HepG2 (cell line): ENCODE results near the gene HAP1. TPM values are rescaled to one million over a fixed set of nuclear protein-coding genes. Genes with fewer than 3 reads are reported as not detected.

Experiments
- ARHGAP35 ChIP-seq: sonication (generic); formaldehyde crosslinking; IDR thresholded peaks from 2 replicates; pipeline ENCODE4 v1.9.0; 2022; ENCODE audit warnings: mild to moderate bottlenecking, inconsistent platforms, moderate library complexity, missing genetic modification reagents, borderline replicate concordance
- ELF1 ChIP-seq: sonication (generic); formaldehyde crosslinking; IDR thresholded peaks from 2 replicates; pipeline ENCODE4 v1.4.0; 2020; ENCODE audit warnings: missing genetic modification reagents
- ELF4 ChIP-seq: sonication (generic); formaldehyde crosslinking; IDR thresholded peaks from 2 replicates; pipeline ENCODE4 v1.5.0; 2020; ENCODE audit warnings: missing genetic modification reagents, mild to moderate bottlenecking, moderate library complexity, borderline replicate concordance
- GTF3A ChIP-seq: sonication (generic); formaldehyde crosslinking; conservative IDR thresholded peaks from 2 replicates; pipeline ENCODE4 v1.4.0; 2020; ENCODE audit warnings: mild to moderate bottlenecking, missing genetic modification reagents
- KLF15 ChIP-seq: sonication (generic); formaldehyde crosslinking; IDR thresholded peaks from 2 replicates; pipeline ENCODE4 v1.8.1; 2023; ENCODE audit warnings: borderline replicate concordance, mild to moderate bottlenecking, inconsistent platforms, missing genetic modification reagents, mixed read lengths
- KLF6 ChIP-seq: IDR thresholded peaks from 2 replicates; pipeline ENCODE4 v1.8.0; 2016; ENCODE audit warnings: missing biosample characterization, missing genetic modification reagents
- MAZ ChIP-seq, 2 experiments: sonication (generic) in 1 of 2; formaldehyde crosslinking in 1 of 2; IDR thresholded peaks; 2 replicates each; pipeline versions ENCODE4 v1.5.0 to v1.6.1; 2012 to 2020; ENCODE audit warnings: low read depth in 2 of 2, mild to moderate bottlenecking in 2 of 2, borderline replicate concordance in 1 of 2, improper control_type of control experiment in 1 of 2, low read length in 1 of 2, missing genetic modification reagents in 1 of 2, moderate library complexity in 1 of 2
- POLR2G ChIP-seq: fragments of 200-400 bp; formaldehyde crosslinking; IDR thresholded peaks from 2 replicates; pipeline ENCODE4 v1.6.1; 2018; ENCODE audit warnings: mild to moderate bottlenecking, low read depth, low read length, moderate library complexity
- SKI ChIP-seq: fragments of 450-650 bp; IDR thresholded peaks from one replicate; pipeline ENCODE4 v1.6.1; 2018; ENCODE audit warnings: mild to moderate bottlenecking; ENCODE audit not compliant: partially characterized antibody
- SRSF1 ChIP-seq: fragments of 200-400 bp; formaldehyde crosslinking; optimal IDR thresholded peaks from 2 replicates; pipeline ENCODE3; 2017; ENCODE audit warnings: mild to moderate bottlenecking, low read depth, low read length, moderate library complexity
- TGIF2 ChIP-seq: IDR thresholded peaks from 2 replicates; pipeline ENCODE4 v1.6.1; 2016; ENCODE audit warnings: control low read depth, missing compliant biosample characterization
- U2AF1 ChIP-seq: fragments of 200-400 bp; formaldehyde crosslinking; optimal IDR thresholded peaks from 2 replicates; pipeline ENCODE3; 2017; ENCODE audit warnings: mild to moderate bottlenecking, low read depth, low read length
- ZBTB20 ChIP-seq: sonication (generic); formaldehyde crosslinking; IDR thresholded peaks from 2 replicates; pipeline ENCODE4 v1.8.1; 2023; ENCODE audit warnings: missing genetic modification reagents, low read depth, mild to moderate bottlenecking, borderline replicate concordance
- ZBTB42 ChIP-seq: sonication (generic); formaldehyde crosslinking; IDR thresholded peaks from 2 replicates; pipeline ENCODE4 v1.5.0; 2020; ENCODE audit warnings: mild to moderate bottlenecking, missing genetic modification reagents
- ZFX ChIP-seq: sonication (generic); formaldehyde crosslinking; IDR thresholded peaks from 2 replicates; pipeline ENCODE4 v1.4.0; 2020; ENCODE audit warnings: mild to moderate bottlenecking, low read depth, missing genetic modification reagents, moderate library complexity
- ZNF138 ChIP-seq: sonication (generic); formaldehyde crosslinking; IDR thresholded peaks from 2 replicates; pipeline ENCODE4 v1.5.0; 2020; ENCODE audit warnings: mild to moderate bottlenecking, low read depth, missing genetic modification reagents
- ZNF484 ChIP-seq: sonication (generic); formaldehyde crosslinking; IDR thresholded peaks from 2 replicates; pipeline ENCODE4 v1.5.1; 2020; ENCODE audit warnings: mild to moderate bottlenecking, low read depth, missing genetic modification reagents, borderline replicate concordance
- ZNF773 ChIP-seq: sonication (generic); formaldehyde crosslinking; IDR thresholded peaks from 2 replicates; pipeline ENCODE4 v1.4.0; 2020; ENCODE audit warnings: missing genetic modification reagents, borderline replicate concordance
- ZNF788 ChIP-seq: sonication (generic); formaldehyde crosslinking; IDR thresholded peaks from 2 replicates; pipeline ENCODE4 v1.5.0; 2020; ENCODE audit warnings: mild to moderate bottlenecking, missing genetic modification reagents, borderline replicate concordance
- ZNF879 ChIP-seq: sonication (generic); formaldehyde crosslinking; IDR thresholded peaks from 2 replicates; pipeline ENCODE4 v1.8.1; 2023; ENCODE audit warnings: missing genetic modification reagents
- polyA plus RNA-seq, 8 experiments: library from polyadenylated mRNA; depleted of rRNA in 3 of 8; stranded (reverse) in 7 of 8; unstranded in 1 of 8; fragments of >200 nt; fragmentation: Illumina TruSeq in 4 of 8; extraction: Trizol in 4 of 8; gene quantifications; 2 replicates each; pipeline versions ENCODE4 v1.2.1 to v1.2.3, GENCODE V29; 2011 to 2016; ENCODE audit warnings: low read depth in 4 of 8, missing spikeins in 1 of 8, mixed read lengths in 1 of 8; ENCODE audit not compliant: insufficient read depth in 1 of 8
- total RNA-seq, 5 experiments: library from RNA; depleted of rRNA; stranded (reverse); fragments of >200 nt; fragmentation: Illumina TruSeq; extraction: Trizol; gene quantifications; 2 replicates each; pipeline ENCODE4 v1.2.3, GENCODE V29; 2016; ENCODE audit warnings: low read depth in 1 of 5
- TF ChIP-seq, protein P1 (sequence below): sonication (generic); formaldehyde crosslinking; IDR thresholded peaks from 2 replicates; pipeline ENCODE4 v1.9.0; 2021; ENCODE audit warnings: missing genetic modification reagents, borderline replicate concordance
- TF ChIP-seq, protein P2 (sequence below): sonication (generic); formaldehyde crosslinking; IDR thresholded peaks from 2 replicates; pipeline ENCODE4 v1.4.0; 2020; ENCODE audit warnings: mild to moderate bottlenecking, missing genetic modification reagents
- TF ChIP-seq, protein P3 (sequence below): sonication (generic); formaldehyde crosslinking; IDR thresholded peaks from 2 replicates; pipeline ENCODE4 v1.5.1; 2020; ENCODE audit warnings: mild to moderate bottlenecking, moderate library complexity, missing genetic modification reagents
- TF ChIP-seq, protein P4 (sequence below): IDR thresholded peaks from 2 replicates; pipeline ENCODE4 v1.6.1; 2016; ENCODE audit warnings: control low read depth

The HAP1 gene
- total and polyA plus RNA-seq, 2 of the 13 experiments (the other 11 are each of a cell fraction or from before 2014, with no cell fraction given), result 0.07 TPM

DNA sequence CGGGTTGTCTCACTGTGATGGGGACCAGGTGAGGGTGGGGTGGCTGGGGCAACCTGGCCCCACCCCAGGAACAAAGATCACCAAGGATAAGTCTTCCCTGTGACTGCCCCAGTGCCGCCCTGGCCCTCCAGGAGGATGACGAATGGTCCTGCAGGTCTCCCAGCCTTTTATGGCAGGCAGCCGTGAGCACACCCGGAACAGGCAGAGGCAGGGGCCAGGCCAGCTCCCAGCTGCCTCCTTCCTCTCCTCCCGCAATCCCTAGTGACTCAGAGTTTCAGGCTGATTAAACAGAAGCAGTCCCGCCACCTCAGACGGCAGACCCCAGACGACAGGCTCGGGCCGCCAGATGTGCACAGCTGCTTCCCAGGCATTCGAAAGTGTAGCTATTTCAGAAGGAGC lies 38.7 kb upstream of the HAP1 start (continued):
- peak; percentile 17; the same call in 1 of the 2 replicates for TF ChIP-seq ZFX
- TF ChIP-seq ZNF484 (CRISPR knock-in tag), result no peak
- TF ChIP-seq ZNF138, result peak; percentile 42; the same call in 1 of the 2 replicates
- TF ChIP-seq GTF3A (CRISPR knock-in tag), result 0 out of 2 replicates have a peak, but pooled peaks have one; percentile 74
- TF ChIP-seq SRSF1, result no peak
- TF ChIP-seq POLR2G, result peak; percentile 66; the same call in 1 of the 2 replicates
- TF ChIP-seq, protein P1, sequence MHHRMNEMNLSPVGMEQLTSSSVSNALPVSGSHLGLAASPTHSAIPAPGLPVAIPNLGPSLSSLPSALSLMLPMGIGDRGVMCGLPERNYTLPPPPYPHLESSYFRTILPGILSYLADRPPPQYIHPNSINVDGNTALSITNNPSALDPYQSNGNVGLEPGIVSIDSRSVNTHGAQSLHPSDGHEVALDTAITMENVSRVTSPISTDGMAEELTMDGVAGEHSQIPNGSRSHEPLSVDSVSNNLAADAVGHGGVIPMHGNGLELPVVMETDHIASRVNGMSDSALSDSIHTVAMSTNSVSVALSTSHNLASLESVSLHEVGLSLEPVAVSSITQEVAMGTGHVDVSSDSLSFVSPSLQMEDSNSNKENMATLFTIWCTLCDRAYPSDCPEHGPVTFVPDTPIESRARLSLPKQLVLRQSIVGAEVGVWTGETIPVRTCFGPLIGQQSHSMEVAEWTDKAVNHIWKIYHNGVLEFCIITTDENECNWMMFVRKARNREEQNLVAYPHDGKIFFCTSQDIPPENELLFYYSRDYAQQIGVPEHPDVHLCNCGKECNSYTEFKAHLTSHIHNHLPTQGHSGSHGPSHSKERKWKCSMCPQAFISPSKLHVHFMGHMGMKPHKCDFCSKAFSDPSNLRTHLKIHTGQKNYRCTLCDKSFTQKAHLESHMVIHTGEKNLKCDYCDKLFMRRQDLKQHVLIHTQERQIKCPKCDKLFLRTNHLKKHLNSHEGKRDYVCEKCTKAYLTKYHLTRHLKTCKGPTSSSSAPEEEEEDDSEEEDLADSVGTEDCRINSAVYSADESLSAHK, result 0 out of 2 replicates have a peak, but pooled peaks have one; percentile 28
- TF ChIP-seq, protein P2, sequence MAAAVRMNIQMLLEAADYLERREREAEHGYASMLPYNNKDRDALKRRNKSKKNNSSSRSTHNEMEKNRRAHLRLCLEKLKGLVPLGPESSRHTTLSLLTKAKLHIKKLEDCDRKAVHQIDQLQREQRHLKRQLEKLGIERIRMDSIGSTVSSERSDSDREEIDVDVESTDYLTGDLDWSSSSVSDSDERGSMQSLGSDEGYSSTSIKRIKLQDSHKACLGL (CRISPR knock-in tag), result peak; percentile 18; the same call in 1 of the 2 replicates
- TF ChIP-seq ARHGAP35 (CRISPR knock-in tag), result peak; percentile 84; the same call in 1 of the 2 replicates
- no peak for TF ChIP-seq ZNF773 (CRISPR knock-in tag)
- peak; percentile 18; the same call in 1 of the 2 replicates for TF ChIP-seq ZNF788 (CRISPR knock-in tag)
- TF ChIP-seq, protein P3, sequence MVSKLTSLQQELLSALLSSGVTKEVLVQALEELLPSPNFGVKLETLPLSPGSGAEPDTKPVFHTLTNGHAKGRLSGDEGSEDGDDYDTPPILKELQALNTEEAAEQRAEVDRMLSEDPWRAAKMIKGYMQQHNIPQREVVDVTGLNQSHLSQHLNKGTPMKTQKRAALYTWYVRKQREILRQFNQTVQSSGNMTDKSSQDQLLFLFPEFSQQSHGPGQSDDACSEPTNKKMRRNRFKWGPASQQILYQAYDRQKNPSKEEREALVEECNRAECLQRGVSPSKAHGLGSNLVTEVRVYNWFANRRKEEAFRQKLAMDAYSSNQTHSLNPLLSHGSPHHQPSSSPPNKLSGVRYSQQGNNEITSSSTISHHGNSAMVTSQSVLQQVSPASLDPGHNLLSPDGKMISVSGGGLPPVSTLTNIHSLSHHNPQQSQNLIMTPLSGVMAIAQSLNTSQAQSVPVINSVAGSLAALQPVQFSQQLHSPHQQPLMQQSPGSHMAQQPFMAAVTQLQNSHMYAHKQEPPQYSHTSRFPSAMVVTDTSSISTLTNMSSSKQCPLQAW (CRISPR knock-in tag), result no peak
- TF ChIP-seq, protein P4, sequence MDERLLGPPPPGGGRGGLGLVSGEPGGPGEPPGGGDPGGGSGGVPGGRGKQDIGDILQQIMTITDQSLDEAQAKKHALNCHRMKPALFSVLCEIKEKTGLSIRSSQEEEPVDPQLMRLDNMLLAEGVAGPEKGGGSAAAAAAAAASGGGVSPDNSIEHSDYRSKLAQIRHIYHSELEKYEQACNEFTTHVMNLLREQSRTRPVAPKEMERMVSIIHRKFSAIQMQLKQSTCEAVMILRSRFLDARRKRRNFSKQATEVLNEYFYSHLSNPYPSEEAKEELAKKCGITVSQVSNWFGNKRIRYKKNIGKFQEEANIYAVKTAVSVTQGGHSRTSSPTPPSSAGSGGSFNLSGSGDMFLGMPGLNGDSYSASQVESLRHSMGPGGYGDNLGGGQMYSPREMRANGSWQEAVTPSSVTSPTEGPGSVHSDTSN (CRISPR knock-in tag), result 0 out of 2 replicates have a peak, but pooled peaks have one; percentile 5
- TF ChIP-seq KLF6 (CRISPR knock-in tag), result no peak; the same call in 1 of the 2 replicates
- TF ChIP-seq ZBTB20 (CRISPR knock-in tag), result peak; percentile 2; the same call in 1 of the 2 replicates
- peak; percentile 6; the same call in 1 of the 2 replicates for TF ChIP-seq ELF4
- TF ChIP-seq SKI, result no peak
- no peak for TF ChIP-seq U2AF1
- peak; percentile 22; the same call in 1 of the 2 replicates for TF ChIP-seq ZBTB42 (CRISPR knock-in tag)
- no peak for TF ChIP-seq KLF15
- 0 out of 2 replicates have a peak, but pooled peaks have one; percentile 9 for TF ChIP-seq MAZ (IDR thresholded peaks at IDR 0.05; ENCODE audit: borderline replicate concordance, low read depth, low read length)
- TF ChIP-seq MAZ (CRISPR knock-in tag; IDR thresholded peaks at IDR 0.05; ENCODE audit: low read depth), result 0 out of 2 replicates have a peak, but pooled peaks have one; percentile 2
- TF ChIP-seq ZNF879 (CRISPR knock-in tag), result no peak
- TF ChIP-seq ELF1 (CRISPR knock-in tag), result peak; percentile 81
- peak; percentile 9; the same call in 1 of the 2 replicates for TF ChIP-seq TGIF2 (CRISPR knock-in tag)
